Bladder microvascular endothelial cell (primary cell): ENCODE measurements around the gene RRP1B. TPM values are rescaled to one million over a fixed set of nuclear protein-coding genes. Genes with fewer than 3 reads are reported as not detected.

Experiments used
- total RNA-seq: library from RNA; depleted of rRNA; stranded (reverse); fragments of >200 nt; gene quantifications from 2 replicates; pipeline ENCODE4 v1.2.3, GENCODE V29; 2014

Gene RRP1B
- total RNA-seq, result 14.9 and 25.9 TPM in 2 replicates

GRCh38 chr21:43659136-43660000 lies at the start of gene RRP1B, which contains the start of gene HSF2BP:
RRP1B (plus strand) TSS chr21:43659560; CDS start chr21:43659665, 105 bp downstream.
HSF2BP (minus strand) TSS chr21:43659488; CDS start chr21:43658096, 1,392 bp downstream.

GRCh38 chr21:43718872-43719747 lies 59.8 kb downstream of the RRP1B start, which contains the start of gene PDXK:
PDXK (plus strand) TSS chr21:43719129; CDS start chr21:43719295, 166 bp downstream.

Other genes with a start within 250 kb of the RRP1B start
- 1.9 and 11.6 TPM in 2 replicates for gene SIK1, start 232.4 kb upstream of the RRP1B start, total RNA-seq
- 0.32 and 0.76 TPM in 2 replicates for gene HSF2BP, start 72 bp upstream of the RRP1B start, total RNA-seq
- 22.8 and 88.2 TPM in 2 replicates for gene PDXK, start 59.6 kb downstream of the RRP1B start, total RNA-seq
- 12.0 and 15.3 TPM in 2 replicates for gene CSTB, start 116.7 kb downstream of the RRP1B start, total RNA-seq
- 13.4 and 22.6 TPM in 2 replicates for gene RRP1, start 130.0 kb downstream of the RRP1B start, total RNA-seq
- 30.1 and 112 TPM in 2 replicates for gene AGPAT3, start 205.7 kb downstream of the RRP1B start, total RNA-seq